MM.1S (cell line): Measurements from ENCODE around the gene PDCD2L.

Experiments
- EZH2 ChIP-seq: fragments of 300-600 bp; sonication (generic); optimal IDR thresholded peaks from 2 replicates; pipeline ENCODE3; 2017; ENCODE audit warnings: low read depth, mild to moderate bottlenecking, antibody characterized with exemption, low read length, mixed read lengths
- EZH2phosphoT487 ChIP-seq: fragments of 300-600 bp; sonication (generic); IDR thresholded peaks from 2 replicates; pipeline ENCODE4 v1.6.1; 2018; ENCODE audit warnings: antibody characterized with exemption, low read length
- TF ChIP-seq, protein P1 (sequence below): fragments of 300-600 bp; sonication (generic); IDR thresholded peaks from 2 replicates; pipeline ENCODE4 v1.5.1; 2016; ENCODE audit warnings: antibody characterized with exemption, low read length, mixed read lengths

DNA sequence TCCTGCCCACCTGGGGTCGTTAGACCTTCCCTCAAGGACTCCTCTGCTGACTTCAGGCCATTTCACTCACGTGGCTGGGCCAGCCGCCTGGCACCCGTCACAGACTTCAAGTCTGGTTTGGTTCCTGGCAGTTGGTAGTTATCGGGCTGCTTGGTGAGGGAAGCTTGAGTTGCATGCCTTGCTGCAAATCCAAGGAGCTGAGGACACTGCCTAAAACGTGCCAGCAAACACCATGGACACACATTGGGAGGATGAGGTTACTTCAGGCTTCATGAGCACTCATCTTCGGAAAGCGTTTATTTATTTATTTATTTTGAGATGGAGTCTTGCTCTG, 36.6 kb upstream of the PDCD2L start:
- TF ChIP-seq, protein P1, sequence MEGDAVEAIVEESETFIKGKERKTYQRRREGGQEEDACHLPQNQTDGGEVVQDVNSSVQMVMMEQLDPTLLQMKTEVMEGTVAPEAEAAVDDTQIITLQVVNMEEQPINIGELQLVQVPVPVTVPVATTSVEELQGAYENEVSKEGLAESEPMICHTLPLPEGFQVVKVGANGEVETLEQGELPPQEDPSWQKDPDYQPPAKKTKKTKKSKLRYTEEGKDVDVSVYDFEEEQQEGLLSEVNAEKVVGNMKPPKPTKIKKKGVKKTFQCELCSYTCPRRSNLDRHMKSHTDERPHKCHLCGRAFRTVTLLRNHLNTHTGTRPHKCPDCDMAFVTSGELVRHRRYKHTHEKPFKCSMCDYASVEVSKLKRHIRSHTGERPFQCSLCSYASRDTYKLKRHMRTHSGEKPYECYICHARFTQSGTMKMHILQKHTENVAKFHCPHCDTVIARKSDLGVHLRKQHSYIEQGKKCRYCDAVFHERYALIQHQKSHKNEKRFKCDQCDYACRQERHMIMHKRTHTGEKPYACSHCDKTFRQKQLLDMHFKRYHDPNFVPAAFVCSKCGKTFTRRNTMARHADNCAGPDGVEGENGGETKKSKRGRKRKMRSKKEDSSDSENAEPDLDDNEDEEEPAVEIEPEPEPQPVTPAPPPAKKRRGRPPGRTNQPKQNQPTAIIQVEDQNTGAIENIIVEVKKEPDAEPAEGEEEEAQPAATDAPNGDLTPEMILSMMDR: no peak
- TF ChIP-seq EZH2 (no peak), EZH2phosphoT487 (no peak)
